HepG2 (cell line): ENCODE measurements around the gene C1QTNF1. TPM values are rescaled to one million over a fixed set of nuclear protein-coding genes. Genes with fewer than 3 reads are reported as not detected.

Source experiments
- ELF1 ChIP-seq: sonication (generic); formaldehyde crosslinking; IDR thresholded peaks from 2 replicates; pipeline ENCODE4 v1.4.0; 2020; ENCODE audit warnings: missing genetic modification reagents
- HOXA3 ChIP-seq: sonication (generic); formaldehyde crosslinking; IDR thresholded peaks from 2 replicates; pipeline ENCODE4 v1.5.0; 2020; ENCODE audit warnings: missing genetic modification reagents
- MEIS1 ChIP-seq: sonication (generic); formaldehyde crosslinking; IDR thresholded peaks from 2 replicates; pipeline ENCODE4 v1.9.0; 2021; ENCODE audit warnings: mild to moderate bottlenecking, missing genetic modification reagents, moderate library complexity, borderline replicate concordance
- TSC22D2 ChIP-seq: sonication (generic); formaldehyde crosslinking; IDR thresholded peaks from 2 replicates; pipeline ENCODE4 v1.5.1; 2020; ENCODE audit warnings: missing genetic modification reagents, mild to moderate bottlenecking, borderline replicate concordance
- ZFY ChIP-seq: sonication (generic); formaldehyde crosslinking; IDR thresholded peaks from 2 replicates; pipeline ENCODE4 v1.4.0; 2020; ENCODE audit warnings: missing genetic modification reagents
- polyA plus RNA-seq, 8 experiments: library from polyadenylated mRNA; depleted of rRNA in 3 of 8; stranded (reverse) in 7 of 8; unstranded in 1 of 8; fragments of >200 nt; fragmentation: Illumina TruSeq in 4 of 8; extraction: Trizol in 4 of 8; gene quantifications; 2 replicates each; pipeline versions ENCODE4 v1.2.1 to v1.2.3, GENCODE V29; 2011 to 2016; ENCODE audit warnings: low read depth in 4 of 8, missing spikeins in 1 of 8, mixed read lengths in 1 of 8; ENCODE audit not compliant: insufficient read depth in 1 of 8
- total RNA-seq, 5 experiments: library from RNA; depleted of rRNA; stranded (reverse); fragments of >200 nt; fragmentation: Illumina TruSeq; extraction: Trizol; gene quantifications; 2 replicates each; pipeline ENCODE4 v1.2.3, GENCODE V29; 2016; ENCODE audit warnings: low read depth in 1 of 5
- TF ChIP-seq, protein P1 (sequence below): sonication (generic); formaldehyde crosslinking; IDR thresholded peaks from one replicate; pipeline ENCODE4 v1.5.1; 2020; ENCODE audit warnings: mild to moderate bottlenecking, missing genetic modification reagents; ENCODE audit errors: not compliant biosample characterization
- TF ChIP-seq, protein P2 (sequence below), 2 experiments: sonication (generic) in 1 of 2; formaldehyde crosslinking in 1 of 2; IDR thresholded peaks; 2 replicates each; pipeline versions ENCODE4 v1.6.1 to v1.9.0; 2014 to 2022; ENCODE audit warnings: antibody characterized with exemption in 1 of 2, borderline replicate concordance in 1 of 2, inconsistent platforms in 1 of 2, low read depth in 1 of 2, missing genetic modification reagents in 1 of 2
- TF ChIP-seq, protein P3 (sequence below): sonication (generic); formaldehyde crosslinking; IDR thresholded peaks from 2 replicates; pipeline ENCODE4 v1.4.0; 2020; ENCODE audit warnings: missing genetic modification reagents

The C1QTNF1 gene
- total and polyA plus RNA-seq, 2 of the 13 experiments (the other 11 are each of a cell fraction or from before 2014, with no cell fraction given), result 0.18 to 0.86 TPM

DNA sequence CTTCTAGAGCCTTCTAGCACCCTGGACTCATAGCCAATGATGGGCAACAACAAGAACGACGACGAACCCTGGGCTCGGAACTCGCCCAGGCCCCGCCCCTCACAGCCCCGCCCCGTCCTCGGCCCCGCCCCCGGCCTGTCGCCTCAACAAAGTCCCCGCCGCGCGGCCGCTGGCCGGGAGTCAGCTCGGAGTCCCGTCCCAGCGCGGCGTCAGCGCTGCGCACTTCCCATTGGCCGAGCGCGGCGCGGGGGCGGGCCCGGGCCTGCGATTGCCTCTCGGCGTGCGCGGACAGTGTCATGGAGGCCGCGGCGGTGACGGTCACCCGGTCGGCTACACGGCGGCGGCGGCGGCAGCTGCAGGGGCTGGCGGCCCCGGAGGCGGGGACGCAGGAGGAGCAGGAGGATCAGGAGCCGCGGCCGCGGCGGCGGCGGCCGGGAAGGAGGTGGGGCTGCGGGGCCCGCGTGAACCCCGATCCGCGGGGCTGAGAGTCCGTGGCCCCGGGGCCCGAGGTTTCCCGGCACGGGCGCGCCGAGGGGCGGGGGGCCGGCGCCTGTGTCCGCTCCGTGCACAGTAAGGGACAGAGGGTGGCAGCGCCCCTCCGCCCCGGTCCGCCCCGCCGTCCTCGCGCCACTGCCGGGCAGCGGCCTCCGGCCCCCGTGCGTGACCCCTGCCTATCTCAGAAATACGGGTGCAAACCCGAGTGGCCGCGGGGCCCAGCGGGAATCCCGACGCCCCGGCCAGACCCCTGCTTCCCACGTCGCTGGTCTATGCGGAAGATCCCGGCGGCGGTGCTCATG, 50.9 kb downstream of the C1QTNF1 start, which contains the start of gene ENGASE (continued):
- TF ChIP-seq, protein P1, sequence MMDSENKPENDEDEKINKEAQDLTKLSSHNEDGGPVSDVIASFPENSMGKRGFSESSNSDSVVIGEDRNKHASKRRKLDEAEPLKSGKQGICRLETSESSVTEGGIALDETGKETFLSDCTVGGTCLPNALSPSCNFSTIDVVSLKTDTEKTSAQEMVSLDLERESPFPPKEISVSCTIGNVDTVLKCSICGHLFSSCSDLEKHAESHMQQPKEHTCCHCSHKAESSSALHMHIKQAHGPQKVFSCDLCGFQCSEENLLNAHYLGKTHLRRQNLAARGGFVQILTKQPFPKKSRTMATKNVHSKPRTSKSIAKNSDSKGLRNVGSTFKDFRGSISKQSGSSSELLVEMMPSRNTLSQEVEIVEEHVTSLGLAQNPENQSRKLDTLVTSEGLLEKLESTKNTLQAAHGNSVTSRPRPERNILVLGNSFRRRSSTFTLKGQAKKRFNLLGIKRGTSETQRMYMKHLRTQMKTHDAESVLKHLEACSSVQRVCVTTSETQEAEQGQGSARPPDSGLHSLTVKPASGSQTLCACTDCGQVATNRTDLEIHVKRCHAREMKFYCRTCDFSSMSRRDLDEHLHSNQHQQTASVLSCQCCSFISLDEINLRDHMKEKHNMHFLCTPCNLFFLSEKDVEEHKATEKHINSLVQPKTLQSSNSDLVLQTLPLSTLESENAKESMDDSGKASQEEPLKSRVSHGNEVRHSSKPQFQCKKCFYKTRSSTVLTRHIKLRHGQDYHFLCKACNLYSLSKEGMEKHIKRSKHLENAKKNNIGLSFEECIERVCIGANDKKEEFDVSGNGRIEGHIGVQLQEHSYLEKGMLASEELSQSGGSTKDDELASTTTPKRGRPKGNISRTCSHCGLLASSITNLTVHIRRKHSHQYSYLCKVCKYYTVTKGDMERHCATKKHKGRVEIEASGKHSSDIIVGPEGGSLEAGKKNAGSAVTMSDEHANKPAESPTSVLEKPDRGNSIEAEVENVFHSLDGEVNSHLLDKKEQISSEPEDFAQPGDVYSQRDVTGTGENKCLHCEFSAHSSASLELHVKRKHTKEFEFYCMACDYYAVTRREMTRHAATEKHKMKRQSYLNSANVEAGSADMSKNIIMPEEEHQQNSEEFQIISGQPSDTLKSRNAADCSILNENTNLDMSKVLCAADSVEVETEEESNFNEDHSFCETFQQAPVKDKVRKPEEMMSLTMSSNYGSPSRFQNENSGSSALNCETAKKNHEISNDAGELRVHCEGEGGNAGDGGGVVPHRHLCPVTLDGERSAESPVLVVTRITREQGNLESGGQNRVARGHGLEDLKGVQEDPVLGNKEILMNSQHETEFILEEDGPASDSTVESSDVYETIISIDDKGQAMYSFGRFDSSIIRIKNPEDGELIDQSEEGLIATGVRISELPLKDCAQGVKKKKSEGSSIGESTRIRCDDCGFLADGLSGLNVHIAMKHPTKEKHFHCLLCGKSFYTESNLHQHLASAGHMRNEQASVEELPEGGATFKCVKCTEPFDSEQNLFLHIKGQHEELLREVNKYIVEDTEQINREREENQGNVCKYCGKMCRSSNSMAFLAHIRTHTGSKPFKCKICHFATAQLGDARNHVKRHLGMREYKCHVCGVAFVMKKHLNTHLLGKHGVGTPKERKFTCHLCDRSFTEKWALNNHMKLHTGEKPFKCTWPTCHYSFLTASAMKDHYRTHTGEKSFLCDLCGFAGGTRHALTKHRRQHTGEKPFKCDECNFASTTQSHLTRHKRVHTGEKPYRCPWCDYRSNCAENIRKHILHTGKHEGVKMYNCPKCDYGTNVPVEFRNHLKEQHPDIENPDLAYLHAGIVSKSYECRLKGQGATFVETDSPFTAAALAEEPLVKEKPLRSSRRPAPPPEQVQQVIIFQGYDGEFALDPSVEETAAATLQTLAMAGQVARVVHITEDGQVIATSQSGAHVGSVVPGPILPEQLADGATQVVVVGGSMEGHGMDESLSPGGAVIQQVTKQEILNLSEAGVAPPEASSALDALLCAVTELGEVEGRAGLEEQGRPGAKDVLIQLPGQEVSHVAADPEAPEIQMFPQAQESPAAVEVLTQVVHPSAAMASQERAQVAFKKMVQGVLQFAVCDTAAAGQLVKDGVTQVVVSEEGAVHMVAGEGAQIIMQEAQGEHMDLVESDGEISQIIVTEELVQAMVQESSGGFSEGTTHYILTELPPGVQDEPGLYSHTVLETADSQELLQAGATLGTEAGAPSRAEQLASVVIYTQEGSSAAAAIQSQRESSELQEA (CRISPR knock-in tag), result peak; percentile 13
- TF ChIP-seq, protein P2, sequence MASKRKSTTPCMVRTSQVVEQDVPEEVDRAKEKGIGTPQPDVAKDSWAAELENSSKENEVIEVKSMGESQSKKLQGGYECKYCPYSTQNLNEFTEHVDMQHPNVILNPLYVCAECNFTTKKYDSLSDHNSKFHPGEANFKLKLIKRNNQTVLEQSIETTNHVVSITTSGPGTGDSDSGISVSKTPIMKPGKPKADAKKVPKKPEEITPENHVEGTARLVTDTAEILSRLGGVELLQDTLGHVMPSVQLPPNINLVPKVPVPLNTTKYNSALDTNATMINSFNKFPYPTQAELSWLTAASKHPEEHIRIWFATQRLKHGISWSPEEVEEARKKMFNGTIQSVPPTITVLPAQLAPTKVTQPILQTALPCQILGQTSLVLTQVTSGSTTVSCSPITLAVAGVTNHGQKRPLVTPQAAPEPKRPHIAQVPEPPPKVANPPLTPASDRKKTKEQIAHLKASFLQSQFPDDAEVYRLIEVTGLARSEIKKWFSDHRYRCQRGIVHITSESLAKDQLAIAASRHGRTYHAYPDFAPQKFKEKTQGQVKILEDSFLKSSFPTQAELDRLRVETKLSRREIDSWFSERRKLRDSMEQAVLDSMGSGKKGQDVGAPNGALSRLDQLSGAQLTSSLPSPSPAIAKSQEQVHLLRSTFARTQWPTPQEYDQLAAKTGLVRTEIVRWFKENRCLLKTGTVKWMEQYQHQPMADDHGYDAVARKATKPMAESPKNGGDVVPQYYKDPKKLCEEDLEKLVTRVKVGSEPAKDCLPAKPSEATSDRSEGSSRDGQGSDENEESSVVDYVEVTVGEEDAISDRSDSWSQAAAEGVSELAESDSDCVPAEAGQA (IDR thresholded peaks at IDR 0.05; ENCODE audit: low read depth), result peak; percentile 68; the same call in 1 of the 2 replicates
- TF ChIP-seq, protein P2 (CRISPR knock-in tag; IDR thresholded peaks at IDR 0.05; ENCODE audit: borderline replicate concordance), result peak; percentile 23; the same call in 1 of the 2 replicates
- TF ChIP-seq ZFY (CRISPR knock-in tag) (peak; percentile 96), HOXA3 (CRISPR knock-in tag) (peak; percentile 96), TSC22D2 (0 out of 2 replicates have a peak, but pooled peaks have one; percentile 27), ELF1 (CRISPR knock-in tag) (0 out of 2 replicates have a peak, but pooled peaks have one; percentile 28), MEIS1 (CRISPR knock-in tag) (0 out of 2 replicates have a peak, but pooled peaks have one; percentile 43)
- TF ChIP-seq, protein P3, sequence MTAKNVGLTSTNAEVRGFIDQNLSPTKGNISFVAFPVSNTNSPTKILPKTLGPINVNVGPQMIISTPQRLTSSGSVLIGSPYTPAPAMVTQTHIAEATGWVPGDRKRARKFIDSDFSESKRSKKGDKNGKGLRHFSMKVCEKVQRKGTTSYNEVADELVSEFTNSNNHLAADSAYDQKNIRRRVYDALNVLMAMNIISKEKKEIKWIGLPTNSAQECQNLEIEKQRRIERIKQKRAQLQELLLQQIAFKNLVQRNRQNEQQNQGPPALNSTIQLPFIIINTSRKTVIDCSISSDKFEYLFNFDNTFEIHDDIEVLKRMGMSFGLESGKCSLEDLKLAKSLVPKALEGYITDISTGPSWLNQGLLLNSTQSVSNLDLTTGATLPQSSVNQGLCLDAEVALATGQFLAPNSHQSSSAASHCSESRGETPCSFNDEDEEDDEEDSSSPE, result peak; percentile 68; the same call in 1 of the 2 replicates
